Measurements from ENCODE around the gene TIMP2. TPM values are rescaled to one million over a fixed set of nuclear protein-coding genes. Genes with fewer than 3 reads are reported as not detected.
A peak's percentile ranks its signal among the peaks of the same experiment; 100 is the strongest.

TIMP2 gene
- total and polyA plus RNA-seq, 2 of the 4 experiments (the other 2 are of a cell fraction): 43.9 to 416 TPM

DNA sequence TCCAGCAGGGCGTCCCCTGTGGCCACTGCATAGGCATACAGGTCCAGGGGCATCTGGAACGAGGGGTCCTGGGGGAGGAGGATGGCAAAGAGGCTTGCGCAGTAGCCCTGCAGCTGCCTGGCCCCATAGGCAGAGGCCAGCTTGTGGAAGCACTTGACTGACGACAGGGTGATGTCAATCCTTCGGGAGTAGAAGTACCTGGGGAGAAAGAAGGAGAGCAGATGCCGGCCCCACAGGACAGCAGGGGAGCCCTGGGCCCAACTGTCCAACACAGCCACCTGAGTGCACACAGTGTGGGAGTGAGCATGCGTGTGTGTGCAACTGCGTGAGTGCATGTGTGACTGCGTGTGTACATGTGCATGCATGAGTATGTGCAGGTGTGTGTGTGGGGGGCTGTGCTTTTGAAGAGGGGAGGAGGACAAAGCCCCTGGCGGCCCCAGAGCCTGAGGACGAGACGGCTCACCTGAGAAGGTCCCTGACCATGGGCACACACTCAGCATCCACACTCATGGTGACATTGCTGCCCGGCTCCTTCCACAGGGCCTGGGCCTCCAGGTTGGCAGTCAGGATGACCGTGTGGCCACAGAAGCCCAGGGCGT is 47.4 kb upstream of the TIMP2 start:
- no peak overlapping the region for H2BK20ac ChIP-seq (ENCODE audit: low read depth, low read length)
- peaks cover 21% of the 10 kb centered on the region for H3K4me1 ChIP-seq (ENCODE audit: control insufficient read depth, insufficient read depth, low read length)
- no peak overlapping the region for H3K4me2 ChIP-seq (ENCODE audit: low read depth, low read length)
- no TSS peak for BruUV-seq (replicated peaks)
- TF ChIP-seq RCOR1 (IDR thresholded peaks at IDR 0.05; ENCODE audit: insufficient replicate concordance, low read length) (no peak), MAZ (IDR thresholded peaks at IDR 0.05; ENCODE audit: borderline replicate concordance, low read depth, low read length) (no peak), NFE2L2 (IDR thresholded peaks at IDR 0.05; ENCODE audit: low read depth, low read length) (no peak), FOS (IDR thresholded peaks at IDR 0.05; ENCODE audit: low read depth, low read length) (no peak)
- no peak overlapping the region for H3K9ac ChIP-seq (ENCODE audit: low read depth, low read length)
- H2BK5ac ChIP-seq (ENCODE audit: low read depth, low read length, poor library complexity, severe bottlenecking): no peak overlapping the region
- no peak overlapping the region for H3K23ac ChIP-seq (ENCODE audit: low read depth, low read length)
- H4K8ac ChIP-seq (ENCODE audit: low read depth in 2 of 2, low read length in 2 of 2): no peak overlapping the region
- ATAC-seq (ENCODE audit: low read depth) (no peak), DNase-seq (no peak)
- no peak overlapping the region for H4K91ac ChIP-seq (ENCODE audit: insufficient read depth, low read depth, low read length)
- intact Hi-C loops (cut with micrococcal nuclease): no loop called here
- peak overlapping the region; percentile 76 for H2AK9ac ChIP-seq (replicated peaks; ENCODE audit: low read depth, low read length, poor library complexity)
- peaks cover 10% of the 10 kb centered on the region; the same call in 1 of the 2 replicates for H3K9me1 ChIP-seq (ENCODE audit: insufficient read depth, low read length)
- peaks cover 5% of the 10 kb centered on the region; the same call in 1 of the 2 replicates for H4K20me1 ChIP-seq (ENCODE audit: insufficient read depth, low read length)
- dilution Hi-C loops (cut with HindIII; ENCODE audit: low sequenced_read_pairs, unreplicated experiment): no loop called here
- H3K36me3 ChIP-seq (ENCODE audit: control insufficient read depth, insufficient read depth, low read length): peaks cover 18% of the 10 kb centered on the region; the same call in 1 of the 2 replicates
- no peak overlapping the region for H3K27ac ChIP-seq (ENCODE audit: insufficient read depth, low read length)
- in situ Hi-C loops (cut with MboI; ENCODE audit: low sequenced_read_pairs): loop anchor here (25.0 kb wide), 1 partner anchor 485 kb away; no protein-coding TSS in a partner anchor
- ChIA-PET CTCF (interaction anchor here (0.9 to 1.5 kb wide), 3 partner anchors 13 to 107 kb away, joined by 3 to 12 read pairs (median 6); no protein-coding TSS in a partner anchor), POLR2A (ENCODE audit: unreplicated experiment) (no interaction called here)
- no peak overlapping the region for H3K4ac ChIP-seq (ENCODE audit: low read depth, low read length)
- WGBS, 2 experiments (ENCODE audit: extremely low coverage in 2 of 2, insufficient read length in 1 of 2): 92% methylated on average over 5 of the region's 15 CpGs; no CpG with 5 or more reads in 1 of the 2 experiments
- H3K79me1 ChIP-seq (ENCODE audit: low read depth in 1 of 2, low read length in 2 of 2): peaks cover 3 to 46% of the 10 kb centered on the region in 2 experiments; a peak in 3 of 4 replicates
- no peak overlapping the region for H3K18ac ChIP-seq (ENCODE audit: low read depth, low read length)
- H2BK15ac ChIP-seq (ENCODE audit: low read depth, low read length): no peak overlapping the region
- no peak overlapping the region for H2AFZ ChIP-seq (replicated peaks; ENCODE audit: low read length, poor library complexity)
- H3K56ac ChIP-seq (ENCODE audit: extremely low read depth, insufficient read depth, low read length): no peak overlapping the region
- H4K5ac ChIP-seq (ENCODE audit: low read depth, low read length): no peak overlapping the region
- no peaks in the 10 kb centered on the region for H3K27me3 ChIP-seq (ENCODE audit: control insufficient read depth, insufficient read depth, low read length)
- H3K4me3 ChIP-seq (ENCODE audit: insufficient read depth, low read depth, low read length): no peak overlapping the region
- no peak overlapping the region for H3K14ac ChIP-seq (replicated peaks; ENCODE audit: low read depth, low read length)
- peak overlapping the region; percentile 71 for H2AK5ac ChIP-seq (ENCODE audit: low read depth, low read length)
- no peaks in the 10 kb centered on the region for H3K9me3 ChIP-seq (ENCODE audit: control insufficient read depth, insufficient read depth, low read length)
- no peak overlapping the region for H2BK120ac ChIP-seq (ENCODE audit: low read depth, low read length)
